Measurements from ENCODE around the gene ZNF417. TPM values are rescaled to one million over a fixed set of nuclear protein-coding genes. Genes with fewer than 3 reads are reported as not detected.

Gene ZNF417
- total and polyA plus RNA-seq, 12 donors: 1.8 to 20.8 (median 14.0) TPM

GRCh38 chr19:57949702-57950101 lies 33.3 kb upstream of the ZNF417 start:
- no peak overlapping the region for H3K4me3 ChIP-seq
- no peak overlapping the region for H3K27ac ChIP-seq
- intact Hi-C loops (cut with DNase I): no loop called here
- 90 to 97% (median 91%) methylated on average over 11 to 12 of the region's 12 CpGs for WGBS, 4 donors
- no peaks in the 10 kb centered on the region for H3K9me3 ChIP-seq (replicated peaks in 1 of 3)
- DNase-seq: no peak
- no peaks in the 10 kb centered on the region for H3K27me3 ChIP-seq
- H3K4me1 ChIP-seq (replicated peaks in 1 of 2): peaks cover 7 to 8% of the 10 kb centered on the region in 2 donors
- H3K36me3 ChIP-seq (replicated peaks in 1 of 2): no peaks in the 10 kb centered on the region
- TF ChIP-seq CTCF (IDR thresholded peaks at IDR 0.05): no peak
- no peak for TF ChIP-seq POLR2A (IDR thresholded peaks at IDR 0.05)

GRCh38 chr19:57949296-57949695 lies 32.9 kb upstream of the ZNF417 start:
- Histone ChIP-seq H3K9me3 (replicated peaks in 1 of 3) (no peaks in the 10 kb centered on the region), H3K4me3 (no peak overlapping the region), H3K4me1 (replicated peaks in 1 of 2) (peaks cover 7 to 8% of the 10 kb centered on the region in 2 donors), H3K27me3 (no peaks in the 10 kb centered on the region), H3K36me3 (replicated peaks in 1 of 2) (no peaks in the 10 kb centered on the region), H3K27ac (no peak overlapping the region)
- intact Hi-C loops (cut with DNase I): no loop called here
- TF ChIP-seq POLR2A (IDR thresholded peaks at IDR 0.05) (no peak), CTCF (IDR thresholded peaks at IDR 0.05) (no peak)
- 92 to 93% (median 93%) methylated on average over 16 to 24 of the region's 24 CpGs for WGBS, 4 donors
- DNase-seq: no peak

GRCh38 chr19:57947419-57948134 lies 31.2 kb upstream of the ZNF417 start, which contains the start of gene ZNF256:
TSS of gene ZNF256 (minus strand) at chr19:57947706. CDS start at chr19:57947474, 232 bp downstream.
- intact Hi-C loops (cut with DNase I): no loop called here
- Histone ChIP-seq H3K27ac (peak within 1 kb of the TSS in 4 of 5 donors; percentile 33 to 82 (median 71)), H3K9me3 (replicated peaks in 1 of 3) (peaks cover 0 to 6% (median 0%) of the 10 kb centered on the region in 3 donors), H3K36me3 (replicated peaks in 1 of 2) (peaks cover 0 to 2% of the 10 kb centered on the region in 2 donors), H3K4me3 (peak within 1 kb of the TSS; percentile 54 to 95 (median 63)), H3K4me1 (replicated peaks in 1 of 2) (peaks cover 7 to 8% of the 10 kb centered on the region in 2 donors), H3K27me3 (no peaks in the 10 kb centered on the region)
- DNase-seq: peak; percentile 93 to 98 (median 96)
- WGBS, 4 donors: 5 to 37% (median 18%) methylated on average over 9 to 54 of the region's 54 CpGs
- TF ChIP-seq CTCF (IDR thresholded peaks at IDR 0.05) (peak in 5 of 6 experiments; percentile 55 to 82 (median 65)), POLR2A (IDR thresholded peaks at IDR 0.05) (peak in 1 of 2 donors; percentile 64)

- H3K4me3 ChIP-seq: peak overlapping the region; percentile 54 to 95 (median 63)
- H3K27me3 ChIP-seq: no peaks in the 10 kb centered on the region
- TF ChIP-seq POLR2A (IDR thresholded peaks at IDR 0.05): no peak
- TF ChIP-seq CTCF (IDR thresholded peaks at IDR 0.05): no peak
- peaks cover 0 to 12% (median 0%) of the 10 kb centered on the region in 3 donors for H3K9me3 ChIP-seq (replicated peaks in 1 of 3)
- H3K4me1 ChIP-seq (replicated peaks in 1 of 2): peaks cover 7 to 8% of the 10 kb centered on the region in 2 donors
- 0 to 1% (median 0%) methylated on average over 1 to 18 of the region's 18 CpGs for WGBS, 4 donors
- H3K27ac ChIP-seq: peak overlapping the region in 4 of 5 donors; percentile 33 to 82 (median 71)
- intact Hi-C loops (cut with DNase I): no loop called here
- DNase-seq: peak in 2 of 7 donors; percentile 8 to 21
- peaks cover 0 to 7% of the 10 kb centered on the region in 2 donors for H3K36me3 ChIP-seq (replicated peaks in 1 of 2)
Measured at GRCh38 chr19:57947088-57947418, 30.7 kb upstream of the ZNF417 start.
